ENCODE data around the gene PPRC1.

GRCh38 chr10:102151774-102152544 is 19.1 kb downstream of the PPRC1 start, which contains the start of gene NOLC1:
- TF ChIP-seq EZH2phosphoT487 (IDR thresholded peaks at IDR 0.05): no peak
- TF ChIP-seq CTCF (IDR thresholded peaks at IDR 0.05): no peak
- no peak for TF ChIP-seq EZH2 (IDR thresholded peaks at IDR 0.05)

Measured in neural progenitor cell (in vitro differentiated cells).